HG02678 (cell line): Measurements from ENCODE around the gene SKOR2.

Source experiments
- ATAC-seq: cut with Tn5 transposase; IDR thresholded peaks from one replicate; pipeline ENCODE4 v1.9.1; 2021; ENCODE audit warnings: mild to moderate bottlenecking, moderate library complexity; ENCODE audit not compliant: unreplicated experiment

SKOR2 gene

GRCh38 chr18:47260120-47260923 is 8.9 kb upstream of the SKOR2 start:
- no peak for ATAC-seq

- ATAC-seq: no peak
Observed at GRCh38 chr18:47254341-47254939, 3.0 kb upstream of the SKOR2 start.

- ATAC-seq: no peak
Observed at GRCh38 chr18:47253101-47253654, 1.7 kb upstream of the SKOR2 start.

GRCh38 chr18:47250391-47251046 is 941 bp downstream of the SKOR2 start:
- no peak for ATAC-seq

GRCh38 chr18:47249314-47249981 is 2.0 kb downstream of the SKOR2 start:
- ATAC-seq: no peak

GRCh38 chr18:47248604-47249313 is 2.7 kb downstream of the SKOR2 start:
- ATAC-seq: no peak

GRCh38 chr18:47248115-47248603 is 3.3 kb downstream of the SKOR2 start:
- no peak for ATAC-seq

- ATAC-seq: no peak
Observed at GRCh38 chr18:47247416-47248114, 3.9 kb downstream of the SKOR2 start.

- no peak for ATAC-seq
Observed at GRCh38 chr18:47247036-47247415, 4.4 kb downstream of the SKOR2 start.

GRCh38 chr18:47246027-47246971 is 5.2 kb downstream of the SKOR2 start:
- no peak for ATAC-seq

- ATAC-seq: no peak
Observed at GRCh38 chr18:47244086-47244485, 7.4 kb downstream of the SKOR2 start.

- ATAC-seq: no peak
Observed at GRCh38 chr18:47235096-47235495, 16.4 kb downstream of the SKOR2 start.

GRCh38 chr18:47226660-47227059 is 24.8 kb downstream of the SKOR2 start:
- no peak for ATAC-seq

- no peak for ATAC-seq
Observed at GRCh38 chr18:47215554-47216138, 35.8 kb downstream of the SKOR2 start.

GRCh38 chr18:47209171-47209570 is 42.3 kb downstream of the SKOR2 start:
- no peak for ATAC-seq

GRCh38 chr18:47206945-47207637 is 44.4 kb downstream of the SKOR2 start:
- ATAC-seq: no peak

GRCh38 chr18:47204908-47205522 is 46.4 kb downstream of the SKOR2 start:
- no peak for ATAC-seq
